Panc1 (cell line): ENCODE results near the gene TRIM10. TPM values are rescaled to one million over a fixed set of nuclear protein-coding genes. Genes with fewer than 3 reads are reported as not detected.

Experiments
- ATAC-seq: fragments of 200-7000 bp; cut with Tn5 transposase; 2 replicates; pipeline ENCODE4 v1.9.1; 2020; ENCODE audit warnings: mild to moderate bottlenecking, moderate library complexity
- BruUV-seq: library from RNA; stranded (reverse); fragments of 400-500 nt; replicated peaks from 2 replicates; lab custom pipeline; 2021; lab: Mats Ljungman, UMichigan
- CTCF ChIA-PET: fragments of 300-600 bp; sonication (Branson Sonifier 250); formaldehyde crosslinking; loops from one replicate; lab custom pipeline; 2022; ENCODE audit warnings: antibody characterized with exemption; lab: Charles Lee
- POLR2A ChIA-PET: fragments of 300-600 bp; sonication (Branson Sonifier 250); formaldehyde crosslinking; loops from one replicate; lab custom pipeline; 2022; ENCODE audit warnings: antibody characterized with exemption; lab: Charles Lee
- DNase-seq: peaks from one replicate; pipeline ENCODE4 v3.0.0-alpha.2; 2010; ENCODE audit warnings: low read depth, low spot score
- H3K27ac ChIP-seq: 2 replicates; pipeline ENCODE4 v1.5.1; 2011; ENCODE audit warnings: mild to moderate bottlenecking, low read length, inconsistent platforms
- H3K27me3 ChIP-seq: fragments of 200-500 bp; sonication (Bioruptor generic); 2 replicates; pipeline ENCODE4 v1.6.0; 2014; ENCODE audit warnings: low read length, inconsistent platforms; ENCODE audit not compliant: control insufficient read depth, insufficient read depth
- H3K36me3 ChIP-seq: fragments of 200-500 bp; sonication (Bioruptor generic); 2 replicates; pipeline ENCODE4 v1.5.1; 2014; ENCODE audit warnings: inconsistent platforms, mild to moderate bottlenecking, low read length, moderate library complexity; ENCODE audit not compliant: control insufficient read depth, insufficient read depth
- H3K4me1 ChIP-seq: 2 replicates; pipeline ENCODE4 v1.5.1; 2011; ENCODE audit warnings: inconsistent platforms, mild to moderate bottlenecking, low read length, moderate library complexity; ENCODE audit not compliant: control insufficient read depth, insufficient read depth
- H3K4me3 ChIP-seq, 2 experiments: 2 replicates each; pipeline ENCODE4 v1.5.1; 2011 to 2012; ENCODE audit warnings: low read depth in 2 of 2, low read length in 2 of 2, mild to moderate bottlenecking in 2 of 2, inconsistent platforms in 1 of 2, moderate library complexity in 1 of 2
- H3K9me3 ChIP-seq: fragments of 200-500 bp; sonication (Bioruptor generic); 2 replicates; pipeline ENCODE4 v1.5.1; 2014; ENCODE audit warnings: low read depth, mild to moderate bottlenecking, inconsistent platforms, low read length, moderate library complexity; ENCODE audit not compliant: control insufficient read depth, insufficient read depth
- CTCF ChIP-seq: fragments of 450-650 bp; IDR thresholded peaks from 2 replicates; pipeline ENCODE4 v1.5.1; 2017; ENCODE audit warnings: mild to moderate bottlenecking
- POLR2AphosphoS5 ChIP-seq: IDR thresholded peaks from 2 replicates; pipeline ENCODE4 v1.6.1; 2012; ENCODE audit warnings: mild to moderate bottlenecking, low read depth, low read length, moderate library complexity
- REST ChIP-seq, 2 experiments: IDR thresholded peaks; 2 replicates each; pipeline ENCODE4 v1.6.1; 2011 to 2012; ENCODE audit warnings: low read depth in 2 of 2, control low read depth in 1 of 2, low read length in 1 of 2, mild to moderate bottlenecking in 1 of 2, moderate library complexity in 1 of 2; ENCODE audit not compliant: insufficient read depth in 1 of 2
- SIN3A ChIP-seq: IDR thresholded peaks from 2 replicates; pipeline ENCODE4 v1.6.1; 2012; ENCODE audit warnings: low read depth, mild to moderate bottlenecking, low read length, moderate library complexity, borderline replicate concordance; ENCODE audit not compliant: insufficient read depth
- TCF7L2 ChIP-seq: IDR thresholded peaks from 2 replicates; pipeline ENCODE4 v1.6.1; 2011; ENCODE audit warnings: mild to moderate bottlenecking, low read depth, low read length, inconsistent platforms
- in situ Hi-C: cut with HindIII; loops from 2 replicates; pipeline ENCODE4 v1.10.0; 2016; ENCODE audit warnings: low sequenced_read_pairs, low pct_unique_long_range_greater_than_20kb
- intact Hi-C: fragments of 100-400 bp; cut with micrococcal nuclease; formaldehyde crosslinking; loops from one replicate; pipeline ENCODE4 v1.10.0; 2022; ENCODE audit not compliant: unreplicated experiment
- total RNA-seq: library from RNA; stranded (reverse); gene quantifications from one replicate; pipeline ENCODE4 v1.2.1, GENCODE V29; 2021; ENCODE audit not compliant: unreplicated experiment

The TRIM10 gene
- total RNA-seq, 1 experiment from 2014 or later: not detected

GRCh38 chr6:30127238-30128093 is 33.5 kb downstream of the TRIM10 start:
- in situ Hi-C loops: no loop called here
- intact Hi-C loops: no loop called here
- peak; percentile 54; the same call in 1 of the 2 replicates for TF ChIP-seq TCF7L2
- TF ChIP-seq CTCF: no peak
- Histone ChIP-seq H3K36me3 (no peaks in the 10 kb centered on the region), H3K9me3 (no peaks in the 10 kb centered on the region), H3K4me1 (peaks cover 10% of the 10 kb centered on the region; the same call in 1 of the 2 replicates), H3K27me3 (peaks cover 17% of the 10 kb centered on the region), H3K27ac (no peak overlapping the region), H3K4me3 (peak overlapping the region; percentile 40 to 51)
- DNase-seq: no peak
- ATAC-seq: peak; percentile 57
- POLR2A ChIA-PET: interaction anchor here (0.6 kb wide), 1 partner anchor 280 kb away, joined by 3 read pairs; no protein-coding TSS in a partner anchor
- CTCF ChIA-PET: interaction anchor here (0.7 to 0.8 kb wide), 2 partner anchors 26 to 27 kb away, joined by 3 to 4 read pairs; no protein-coding TSS in a partner anchor
- BruUV-seq: no TSS peak

GRCh38 chr6:30122515-30122914 is 38.5 kb downstream of the TRIM10 start:
- ATAC-seq: no peak
- no TSS peak for BruUV-seq
- no peak for DNase-seq
- intact Hi-C loops: no loop called here
- Histone ChIP-seq H3K4me3 (no peak overlapping the region), H3K4me1 (peaks cover under 1% of the 10 kb centered on the region; the same call in 1 of the 2 replicates), H3K36me3 (no peaks in the 10 kb centered on the region), H3K9me3 (no peaks in the 10 kb centered on the region), H3K27ac (no peak overlapping the region), H3K27me3 (no peaks in the 10 kb centered on the region)
- in situ Hi-C loops: no loop called here
- ChIA-PET CTCF (no interaction called here), POLR2A (no interaction called here)
- TF ChIP-seq TCF7L2: no peak
- no peak for TF ChIP-seq POLR2AphosphoS5
- no peak for TF ChIP-seq REST (IDR thresholded peaks at IDR 0.05; ENCODE audit: insufficient read depth in 1 of 2, low read depth in 2 of 2, low read length in 1 of 2)
- no peak for TF ChIP-seq SIN3A
- TF ChIP-seq CTCF: no peak
